Mammary epithelial cell (primary cell): ENCODE results near the gene TMEM97.

Source experiments
- CTCF ChIP-seq, 2 donors: IDR thresholded peaks in 1 of 2; conservative IDR thresholded peaks in 1 of 2; 2 replicates each; pipeline ENCODE4 v1.5.1; 2011 to 2012; ENCODE audit warnings: inconsistent platforms in 2 of 2, low read length in 2 of 2, mild to moderate bottlenecking in 2 of 2, control low read depth in 1 of 2, low read depth in 1 of 2; ENCODE audit not compliant: insufficient read depth in 1 of 2; ENCODE audit errors: extremely low read depth in 1 of 2
- EZH2 ChIP-seq: IDR thresholded peaks from 2 replicates; pipeline ENCODE4 v1.6.1; 2012; ENCODE audit warnings: low read length, inconsistent platforms, borderline replicate concordance

- TF ChIP-seq CTCF (conservative IDR thresholded peaks at IDR 0.05 in 1 of 2, IDR thresholded peaks at IDR 0.05 in 1 of 2; ENCODE audit: extremely low read depth in 1 of 2, insufficient read depth in 1 of 2, low read depth in 1 of 2, low read length in 2 of 2) (no peak), EZH2 (no peak)
Measured at GRCh38 chr17:28313841-28314240, 5.2 kb upstream of the TMEM97 start.
